Panc1 (cell line): Measurements from ENCODE around the gene ARSG.

Experiments
- POLR2AphosphoS5 ChIP-seq: IDR thresholded peaks from 2 replicates; pipeline ENCODE4 v1.6.1; 2012; ENCODE audit warnings: mild to moderate bottlenecking, low read depth, low read length, moderate library complexity
- TF ChIP-seq, protein P1 (sequence below): fragments of 450-650 bp; IDR thresholded peaks from 2 replicates; pipeline ENCODE4 v1.5.1; 2017; ENCODE audit warnings: mild to moderate bottlenecking
- TF ChIP-seq, protein P2 (sequence below), 2 experiments: IDR thresholded peaks; 2 replicates each; pipeline ENCODE4 v1.6.1; 2011 to 2012; ENCODE audit warnings: low read depth in 2 of 2, control low read depth in 1 of 2, low read length in 1 of 2, mild to moderate bottlenecking in 1 of 2, moderate library complexity in 1 of 2; ENCODE audit not compliant: insufficient read depth in 1 of 2

DNA sequence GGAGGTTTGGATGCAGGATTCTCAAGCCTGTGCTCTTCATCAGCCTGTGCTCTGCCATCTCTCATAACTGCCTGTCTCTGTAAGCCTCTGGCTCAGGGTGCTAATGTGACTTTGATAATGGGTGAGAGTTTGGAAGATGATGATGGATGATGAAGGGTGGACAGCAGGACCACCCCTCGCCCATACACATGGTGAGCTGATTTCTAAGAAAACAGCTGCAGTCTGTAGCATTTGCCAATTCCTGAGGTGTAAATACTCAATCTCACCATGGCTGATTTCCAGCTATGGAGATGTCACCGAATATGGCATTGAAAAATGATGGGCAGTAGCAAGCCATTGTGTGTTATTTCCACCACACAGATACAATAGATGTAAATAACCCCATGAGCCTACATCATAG, 74.2 kb downstream of the ARSG start:
- TF ChIP-seq, protein P1, sequence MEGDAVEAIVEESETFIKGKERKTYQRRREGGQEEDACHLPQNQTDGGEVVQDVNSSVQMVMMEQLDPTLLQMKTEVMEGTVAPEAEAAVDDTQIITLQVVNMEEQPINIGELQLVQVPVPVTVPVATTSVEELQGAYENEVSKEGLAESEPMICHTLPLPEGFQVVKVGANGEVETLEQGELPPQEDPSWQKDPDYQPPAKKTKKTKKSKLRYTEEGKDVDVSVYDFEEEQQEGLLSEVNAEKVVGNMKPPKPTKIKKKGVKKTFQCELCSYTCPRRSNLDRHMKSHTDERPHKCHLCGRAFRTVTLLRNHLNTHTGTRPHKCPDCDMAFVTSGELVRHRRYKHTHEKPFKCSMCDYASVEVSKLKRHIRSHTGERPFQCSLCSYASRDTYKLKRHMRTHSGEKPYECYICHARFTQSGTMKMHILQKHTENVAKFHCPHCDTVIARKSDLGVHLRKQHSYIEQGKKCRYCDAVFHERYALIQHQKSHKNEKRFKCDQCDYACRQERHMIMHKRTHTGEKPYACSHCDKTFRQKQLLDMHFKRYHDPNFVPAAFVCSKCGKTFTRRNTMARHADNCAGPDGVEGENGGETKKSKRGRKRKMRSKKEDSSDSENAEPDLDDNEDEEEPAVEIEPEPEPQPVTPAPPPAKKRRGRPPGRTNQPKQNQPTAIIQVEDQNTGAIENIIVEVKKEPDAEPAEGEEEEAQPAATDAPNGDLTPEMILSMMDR: no peak
- TF ChIP-seq, protein P2, sequence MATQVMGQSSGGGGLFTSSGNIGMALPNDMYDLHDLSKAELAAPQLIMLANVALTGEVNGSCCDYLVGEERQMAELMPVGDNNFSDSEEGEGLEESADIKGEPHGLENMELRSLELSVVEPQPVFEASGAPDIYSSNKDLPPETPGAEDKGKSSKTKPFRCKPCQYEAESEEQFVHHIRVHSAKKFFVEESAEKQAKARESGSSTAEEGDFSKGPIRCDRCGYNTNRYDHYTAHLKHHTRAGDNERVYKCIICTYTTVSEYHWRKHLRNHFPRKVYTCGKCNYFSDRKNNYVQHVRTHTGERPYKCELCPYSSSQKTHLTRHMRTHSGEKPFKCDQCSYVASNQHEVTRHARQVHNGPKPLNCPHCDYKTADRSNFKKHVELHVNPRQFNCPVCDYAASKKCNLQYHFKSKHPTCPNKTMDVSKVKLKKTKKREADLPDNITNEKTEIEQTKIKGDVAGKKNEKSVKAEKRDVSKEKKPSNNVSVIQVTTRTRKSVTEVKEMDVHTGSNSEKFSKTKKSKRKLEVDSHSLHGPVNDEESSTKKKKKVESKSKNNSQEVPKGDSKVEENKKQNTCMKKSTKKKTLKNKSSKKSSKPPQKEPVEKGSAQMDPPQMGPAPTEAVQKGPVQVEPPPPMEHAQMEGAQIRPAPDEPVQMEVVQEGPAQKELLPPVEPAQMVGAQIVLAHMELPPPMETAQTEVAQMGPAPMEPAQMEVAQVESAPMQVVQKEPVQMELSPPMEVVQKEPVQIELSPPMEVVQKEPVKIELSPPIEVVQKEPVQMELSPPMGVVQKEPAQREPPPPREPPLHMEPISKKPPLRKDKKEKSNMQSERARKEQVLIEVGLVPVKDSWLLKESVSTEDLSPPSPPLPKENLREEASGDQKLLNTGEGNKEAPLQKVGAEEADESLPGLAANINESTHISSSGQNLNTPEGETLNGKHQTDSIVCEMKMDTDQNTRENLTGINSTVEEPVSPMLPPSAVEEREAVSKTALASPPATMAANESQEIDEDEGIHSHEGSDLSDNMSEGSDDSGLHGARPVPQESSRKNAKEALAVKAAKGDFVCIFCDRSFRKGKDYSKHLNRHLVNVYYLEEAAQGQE (IDR thresholded peaks at IDR 0.05; ENCODE audit: insufficient read depth in 1 of 2, low read depth in 2 of 2, low read length in 1 of 2): no peak
- no peak for TF ChIP-seq POLR2AphosphoS5
